ENCODE measurements around the gene MDN1.

DNA sequence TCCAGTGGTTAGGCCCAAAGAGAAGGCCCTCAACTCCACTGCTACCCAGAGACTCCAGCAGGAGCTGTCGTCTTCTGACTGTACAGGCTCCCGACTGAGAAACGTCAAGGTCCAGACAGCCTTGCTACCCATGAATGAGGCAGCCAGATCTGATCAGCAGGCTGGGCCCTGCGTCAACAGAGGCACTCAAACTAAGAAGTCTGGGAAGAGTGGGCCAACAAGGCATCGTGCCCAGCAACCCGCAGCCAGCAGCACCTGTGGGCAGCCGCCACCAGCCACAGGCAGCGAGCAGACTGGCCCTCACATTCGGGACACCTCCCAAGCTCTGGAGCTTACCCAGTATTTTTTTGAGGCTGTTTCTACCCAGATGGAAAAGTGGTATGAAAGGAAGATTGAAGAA is 189.1 kb downstream of the MDN1 start:
- TF ChIP-seq, protein P1, sequence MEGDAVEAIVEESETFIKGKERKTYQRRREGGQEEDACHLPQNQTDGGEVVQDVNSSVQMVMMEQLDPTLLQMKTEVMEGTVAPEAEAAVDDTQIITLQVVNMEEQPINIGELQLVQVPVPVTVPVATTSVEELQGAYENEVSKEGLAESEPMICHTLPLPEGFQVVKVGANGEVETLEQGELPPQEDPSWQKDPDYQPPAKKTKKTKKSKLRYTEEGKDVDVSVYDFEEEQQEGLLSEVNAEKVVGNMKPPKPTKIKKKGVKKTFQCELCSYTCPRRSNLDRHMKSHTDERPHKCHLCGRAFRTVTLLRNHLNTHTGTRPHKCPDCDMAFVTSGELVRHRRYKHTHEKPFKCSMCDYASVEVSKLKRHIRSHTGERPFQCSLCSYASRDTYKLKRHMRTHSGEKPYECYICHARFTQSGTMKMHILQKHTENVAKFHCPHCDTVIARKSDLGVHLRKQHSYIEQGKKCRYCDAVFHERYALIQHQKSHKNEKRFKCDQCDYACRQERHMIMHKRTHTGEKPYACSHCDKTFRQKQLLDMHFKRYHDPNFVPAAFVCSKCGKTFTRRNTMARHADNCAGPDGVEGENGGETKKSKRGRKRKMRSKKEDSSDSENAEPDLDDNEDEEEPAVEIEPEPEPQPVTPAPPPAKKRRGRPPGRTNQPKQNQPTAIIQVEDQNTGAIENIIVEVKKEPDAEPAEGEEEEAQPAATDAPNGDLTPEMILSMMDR (IDR thresholded peaks at IDR 0.05; ENCODE audit: low read depth, low read length): no peak
- TF ChIP-seq EZH2phosphoT487 (IDR thresholded peaks at IDR 0.05; ENCODE audit: low read depth): no peak

Measured in OCI-LY3 (cell line).